GM13977 (cell line): Measurements from ENCODE around the gene P2RX7.

Experiments used
- DNase-seq: peaks from one replicate; pipeline ENCODE4 v3.0.0; 2012; ENCODE audit warnings: low spot score
- CTCF ChIP-seq: IDR thresholded peaks from 2 replicates; pipeline ENCODE4 v1.5.1; 2012; ENCODE audit warnings: mild to moderate bottlenecking, control low read depth; ENCODE audit not compliant: insufficient read depth; ENCODE audit errors: extremely low read depth, missing control alignments
- in situ Hi-C: fragments of 300-500 bp; cut with MboI; formaldehyde crosslinking; loops from one replicate; pipeline ENCODE4 v1.12.0; 2022; ENCODE audit warnings: low sequenced_read_pairs, low pct_unique_long_range_greater_than_20kb, mixed read lengths, inconsistent platforms; ENCODE audit not compliant: unreplicated experiment

Gene P2RX7

GRCh38 chr12:121217063-121217462 is 84.4 kb downstream of the P2RX7 start:
- DNase-seq: no peak
- in situ Hi-C loops: no loop called here
- TF ChIP-seq CTCF: no peak

GRCh38 chr12:121217761-121218160 is 85.1 kb downstream of the P2RX7 start:
- in situ Hi-C loops: no loop called here
- no peak for DNase-seq
- no peak for TF ChIP-seq CTCF

DNA sequence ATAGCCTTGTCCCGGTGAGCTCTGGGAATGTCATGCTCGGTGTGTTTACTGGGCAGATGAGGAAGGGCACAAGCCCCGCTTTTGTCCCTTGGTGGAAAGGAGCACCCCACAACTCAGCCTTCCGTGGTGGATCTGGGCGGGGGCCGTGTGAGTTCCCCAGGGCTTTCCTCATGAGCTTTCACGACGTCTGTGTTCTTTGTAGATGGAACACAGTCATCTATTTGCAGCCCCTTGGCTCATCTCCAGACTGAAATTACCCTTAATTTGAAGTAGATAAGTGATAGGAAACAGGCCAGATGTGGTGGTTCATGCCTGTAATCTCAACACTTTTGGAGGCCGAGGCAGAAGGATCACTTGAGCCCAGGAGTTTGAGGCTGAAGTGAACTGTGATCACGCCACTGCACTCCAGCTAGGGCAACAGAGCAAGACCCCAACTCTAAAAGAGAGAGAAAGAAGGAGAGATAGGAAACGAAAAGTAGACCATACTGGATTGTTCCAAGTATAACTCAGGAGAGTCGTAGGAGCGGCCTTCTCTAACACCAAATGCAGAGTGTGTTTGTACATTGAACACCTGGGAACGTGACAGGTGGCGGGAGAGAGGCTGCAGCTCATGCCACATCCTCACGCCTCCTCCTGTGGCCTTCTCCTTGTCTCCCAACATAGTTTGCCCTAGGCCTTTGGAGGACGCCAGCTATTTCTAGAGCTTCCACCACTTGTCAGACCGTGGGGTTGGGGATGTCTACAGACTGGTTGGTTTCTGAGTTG is 86.1 kb downstream of the P2RX7 start:
- no peak for TF ChIP-seq CTCF
- in situ Hi-C loops: no loop called here
- DNase-seq: no peak

DNA sequence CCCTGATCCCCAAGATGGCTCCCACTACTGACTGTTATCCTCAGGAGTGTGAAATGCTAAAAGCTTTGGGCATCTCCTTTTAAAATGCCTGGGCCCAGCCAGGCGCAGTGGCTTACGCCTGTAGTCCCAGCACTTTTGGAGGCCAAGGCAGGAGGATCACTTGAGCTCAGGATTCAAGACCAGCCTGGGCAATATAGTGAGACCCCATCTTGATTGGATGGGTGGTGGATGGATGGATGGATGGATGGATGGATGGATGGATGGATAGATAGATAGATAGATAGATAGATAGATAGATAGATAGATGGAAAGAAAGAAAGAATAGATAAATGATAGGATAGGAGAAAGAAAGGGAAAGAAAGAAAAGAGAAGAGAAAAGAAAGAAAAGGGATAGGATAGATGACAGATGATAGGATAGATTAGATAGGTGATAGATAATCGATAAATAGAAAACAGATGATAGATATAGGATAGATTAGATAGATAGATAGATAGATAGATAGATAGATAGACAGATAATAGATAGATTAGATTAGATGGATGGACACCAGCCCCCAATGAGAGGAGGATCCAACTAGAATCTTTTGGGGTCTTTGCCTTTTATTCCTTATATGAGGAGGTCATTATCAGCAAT is 86.8 kb downstream of the P2RX7 start:
- TF ChIP-seq CTCF: no peak
- DNase-seq: no peak
- in situ Hi-C loops: no loop called here

DNA sequence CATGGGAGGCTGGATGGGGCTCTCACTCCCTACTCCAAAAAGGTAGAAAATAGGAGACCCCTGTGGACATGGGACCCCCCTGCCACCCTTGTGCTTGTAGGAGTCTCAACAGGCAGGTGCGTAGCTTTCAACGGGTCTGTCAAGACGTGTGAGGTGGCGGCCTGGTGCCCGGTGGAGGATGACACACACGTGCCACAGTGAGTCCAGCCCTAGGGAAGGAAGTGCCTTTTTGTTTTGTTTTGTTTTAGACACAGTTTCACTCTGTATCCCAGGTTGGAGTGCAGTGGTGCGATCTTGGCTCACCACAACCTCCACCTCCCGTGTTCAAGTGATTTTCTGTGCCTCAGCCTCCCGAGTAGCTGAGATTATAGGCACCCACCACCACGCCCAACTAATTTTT is 90.2 kb downstream of the P2RX7 start:
- in situ Hi-C loops: no loop called here
- peak; percentile 10 for DNase-seq
- no peak for TF ChIP-seq CTCF

- TF ChIP-seq CTCF: peak; percentile 46
- peak; percentile 47 for DNase-seq
- in situ Hi-C loops: no loop called here
Observed at GRCh38 chr12:121223292-121224285, 90.9 kb downstream of the P2RX7 start.
